T-helper 2 cell treated with Interferon-gamma antibody and Interleukin-4, amounts not matched to agents 5 μg/mL and 100 μg/mL, for 36 hours (primary cell): Measurements from ENCODE around the gene CPA3.

Source experiments
- DNase-seq: peaks from one replicate; pipeline ENCODE4 v3.0.0; 2021; ENCODE audit warnings: low spot score
- H3K27ac Mint-ChIP-seq: one replicate; pipeline ENCODE4 v1.8.0; 2021; ENCODE audit warnings: mild to moderate bottlenecking, mixed read lengths
- H3K27me3 Mint-ChIP-seq: one replicate; pipeline ENCODE4 v1.8.0; 2021; ENCODE audit warnings: low read depth, mixed read lengths
- H3K36me3 Mint-ChIP-seq: one replicate; pipeline ENCODE4 v1.8.0; 2021; ENCODE audit warnings: low read depth, mixed read lengths
- H3K4me1 Mint-ChIP-seq: one replicate; pipeline ENCODE4 v1.8.0; 2021; ENCODE audit warnings: low read depth, mixed read lengths
- H3K4me3 Mint-ChIP-seq: one replicate; pipeline ENCODE4 v1.8.0; 2022; ENCODE audit warnings: mild to moderate bottlenecking, moderate library complexity, mixed read lengths
- H3K9me3 Mint-ChIP-seq: one replicate; pipeline ENCODE4 v1.8.0; 2021; ENCODE audit warnings: mixed read lengths

Gene CPA3

GRCh38 chr3:148914936-148915690 is 50.0 kb downstream of the CPA3 start:
- Mint-ChIP-seq H3K9me3 (no peaks in the 10 kb centered on the region), H3K27me3 (peaks cover 4% of the 10 kb centered on the region), H3K4me3 (no peak overlapping the region), H3K4me1 (no peaks in the 10 kb centered on the region), H3K27ac (no peak overlapping the region), H3K36me3 (no peaks in the 10 kb centered on the region)
- DNase-seq = no peak

GRCh38 chr3:148916132-148916531 is 51.0 kb downstream of the CPA3 start:
- Mint-ChIP-seq H3K36me3 (no peaks in the 10 kb centered on the region), H3K4me3 (no peak overlapping the region), H3K9me3 (no peaks in the 10 kb centered on the region), H3K27ac (no peak overlapping the region), H3K27me3 (peaks cover 4% of the 10 kb centered on the region), H3K4me1 (no peaks in the 10 kb centered on the region)
- no peak for DNase-seq

GRCh38 chr3:148922467-148922866 is 57.4 kb downstream of the CPA3 start:
- H3K27me3 Mint-ChIP-seq = peaks cover 4% of the 10 kb centered on the region

GRCh38 chr3:148923592-148923991 is 58.5 kb downstream of the CPA3 start:
- H3K4me3 Mint-ChIP-seq = no peak overlapping the region
- H3K9me3 Mint-ChIP-seq = no peaks in the 10 kb centered on the region
- H3K4me1 Mint-ChIP-seq = no peaks in the 10 kb centered on the region
- DNase-seq = no peak
- peaks cover 2% of the 10 kb centered on the region for H3K27me3 Mint-ChIP-seq
- H3K27ac Mint-ChIP-seq = no peak overlapping the region
- no peaks in the 10 kb centered on the region for H3K36me3 Mint-ChIP-seq

More at GRCh38 chr3:148922467-148922866, 57.4 kb downstream of the CPA3 start:
- no peak overlapping the region for H3K27ac Mint-ChIP-seq
- no peak for DNase-seq
- no peak overlapping the region for H3K4me3 Mint-ChIP-seq
- H3K4me1 Mint-ChIP-seq = no peaks in the 10 kb centered on the region
- no peaks in the 10 kb centered on the region for H3K36me3 Mint-ChIP-seq
- H3K9me3 Mint-ChIP-seq = no peaks in the 10 kb centered on the region

- H3K9me3 Mint-ChIP-seq = no peaks in the 10 kb centered on the region
- H3K36me3 Mint-ChIP-seq = no peaks in the 10 kb centered on the region
- H3K4me1 Mint-ChIP-seq = no peaks in the 10 kb centered on the region
- H3K27ac Mint-ChIP-seq = no peak overlapping the region
- no peak overlapping the region for H3K4me3 Mint-ChIP-seq
- H3K27me3 Mint-ChIP-seq = no peaks in the 10 kb centered on the region
- no peak for DNase-seq
Observed at GRCh38 chr3:148924562-148924961, 59.5 kb downstream of the CPA3 start.

- H3K4me1 Mint-ChIP-seq = no peaks in the 10 kb centered on the region
- no peaks in the 10 kb centered on the region for H3K9me3 Mint-ChIP-seq
- no peak overlapping the region for H3K4me3 Mint-ChIP-seq
- no peaks in the 10 kb centered on the region for H3K36me3 Mint-ChIP-seq
- H3K27me3 Mint-ChIP-seq = no peaks in the 10 kb centered on the region
- no peak overlapping the region for H3K27ac Mint-ChIP-seq
- DNase-seq = no peak
Observed at GRCh38 chr3:148925845-148926244, 60.7 kb downstream of the CPA3 start.

- H3K27me3 Mint-ChIP-seq = peaks cover 5% of the 10 kb centered on the region
- no peak for DNase-seq
- H3K4me1 Mint-ChIP-seq = no peaks in the 10 kb centered on the region
- no peak overlapping the region for H3K4me3 Mint-ChIP-seq
- H3K36me3 Mint-ChIP-seq = no peaks in the 10 kb centered on the region
- no peak overlapping the region for H3K27ac Mint-ChIP-seq
- no peaks in the 10 kb centered on the region for H3K9me3 Mint-ChIP-seq
Observed at GRCh38 chr3:148930752-148931151, 65.7 kb downstream of the CPA3 start.

GRCh38 chr3:148931574-148931973 is 66.5 kb downstream of the CPA3 start:
- no peaks in the 10 kb centered on the region for H3K9me3 Mint-ChIP-seq
- H3K27ac Mint-ChIP-seq = no peak overlapping the region
- DNase-seq = no peak
- H3K36me3 Mint-ChIP-seq = no peaks in the 10 kb centered on the region
- H3K4me1 Mint-ChIP-seq = no peaks in the 10 kb centered on the region
- H3K27me3 Mint-ChIP-seq = peaks cover 7% of the 10 kb centered on the region
- no peak overlapping the region for H3K4me3 Mint-ChIP-seq

GRCh38 chr3:148932972-148933371 is 67.9 kb downstream of the CPA3 start:
- Mint-ChIP-seq H3K27ac (no peak overlapping the region), H3K27me3 (peaks cover 9% of the 10 kb centered on the region), H3K4me3 (no peak overlapping the region), H3K36me3 (no peaks in the 10 kb centered on the region), H3K9me3 (no peaks in the 10 kb centered on the region), H3K4me1 (no peaks in the 10 kb centered on the region)
- DNase-seq = no peak

- H3K4me3 Mint-ChIP-seq = no peak overlapping the region
- no peak for DNase-seq
- no peaks in the 10 kb centered on the region for H3K9me3 Mint-ChIP-seq
- H3K36me3 Mint-ChIP-seq = no peaks in the 10 kb centered on the region
- peaks cover 9% of the 10 kb centered on the region for H3K27me3 Mint-ChIP-seq
- no peak overlapping the region for H3K27ac Mint-ChIP-seq
- H3K4me1 Mint-ChIP-seq = no peaks in the 10 kb centered on the region
Observed at GRCh38 chr3:148937467-148938255, 72.6 kb downstream of the CPA3 start.

GRCh38 chr3:148938306-148938705 is 73.2 kb downstream of the CPA3 start:
- Mint-ChIP-seq H3K27me3 (peaks cover 9% of the 10 kb centered on the region), H3K4me1 (no peaks in the 10 kb centered on the region)
- no peak for DNase-seq

GRCh38 chr3:148938936-148939335 is 73.8 kb downstream of the CPA3 start:
- DNase-seq = no peak
- no peak overlapping the region for H3K27ac Mint-ChIP-seq
- peaks cover 9% of the 10 kb centered on the region for H3K27me3 Mint-ChIP-seq

More at GRCh38 chr3:148938306-148938705, 73.2 kb downstream of the CPA3 start:
- H3K9me3 Mint-ChIP-seq = no peaks in the 10 kb centered on the region
- no peaks in the 10 kb centered on the region for H3K36me3 Mint-ChIP-seq
- H3K27ac Mint-ChIP-seq = no peak overlapping the region
- no peak overlapping the region for H3K4me3 Mint-ChIP-seq

GRCh38 chr3:148940983-148941382 is 75.9 kb downstream of the CPA3 start:
- Mint-ChIP-seq H3K36me3 (no peaks in the 10 kb centered on the region), H3K27ac (no peak overlapping the region), H3K4me3 (no peak overlapping the region), H3K27me3 (peaks cover 8% of the 10 kb centered on the region), H3K4me1 (no peaks in the 10 kb centered on the region), H3K9me3 (no peaks in the 10 kb centered on the region)
- no peak for DNase-seq

More at GRCh38 chr3:148938936-148939335, 73.8 kb downstream of the CPA3 start:
- no peak overlapping the region for H3K4me3 Mint-ChIP-seq
- H3K9me3 Mint-ChIP-seq = no peaks in the 10 kb centered on the region
- H3K36me3 Mint-ChIP-seq = no peaks in the 10 kb centered on the region
- H3K4me1 Mint-ChIP-seq = no peaks in the 10 kb centered on the region

GRCh38 chr3:148943506-148944205 is 78.6 kb downstream of the CPA3 start:
- Mint-ChIP-seq H3K27ac (no peak overlapping the region), H3K36me3 (no peaks in the 10 kb centered on the region), H3K9me3 (no peaks in the 10 kb centered on the region), H3K4me3 (no peak overlapping the region), H3K4me1 (no peaks in the 10 kb centered on the region), H3K27me3 (peaks cover 6% of the 10 kb centered on the region)
- peak; percentile 21 for DNase-seq
